Measurements from ENCODE around the gene MVB12B.
A peak's percentile ranks its signal among the peaks of the same experiment; 100 is the strongest.
"Not testable (repeated sequence)": the region's sequence is repeated elsewhere in the genome, so short reads cannot be mapped to it uniquely, and the experiment has no call there.

MVB12B gene, protein sequence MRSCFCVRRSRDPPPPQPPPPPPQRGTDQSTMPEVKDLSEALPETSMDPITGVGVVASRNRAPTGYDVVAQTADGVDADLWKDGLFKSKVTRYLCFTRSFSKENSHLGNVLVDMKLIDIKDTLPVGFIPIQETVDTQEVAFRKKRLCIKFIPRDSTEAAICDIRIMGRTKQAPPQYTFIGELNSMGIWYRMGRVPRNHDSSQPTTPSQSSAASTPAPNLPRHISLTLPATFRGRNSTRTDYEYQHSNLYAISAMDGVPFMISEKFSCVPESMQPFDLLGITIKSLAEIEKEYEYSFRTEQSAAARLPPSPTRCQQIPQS

DNA sequence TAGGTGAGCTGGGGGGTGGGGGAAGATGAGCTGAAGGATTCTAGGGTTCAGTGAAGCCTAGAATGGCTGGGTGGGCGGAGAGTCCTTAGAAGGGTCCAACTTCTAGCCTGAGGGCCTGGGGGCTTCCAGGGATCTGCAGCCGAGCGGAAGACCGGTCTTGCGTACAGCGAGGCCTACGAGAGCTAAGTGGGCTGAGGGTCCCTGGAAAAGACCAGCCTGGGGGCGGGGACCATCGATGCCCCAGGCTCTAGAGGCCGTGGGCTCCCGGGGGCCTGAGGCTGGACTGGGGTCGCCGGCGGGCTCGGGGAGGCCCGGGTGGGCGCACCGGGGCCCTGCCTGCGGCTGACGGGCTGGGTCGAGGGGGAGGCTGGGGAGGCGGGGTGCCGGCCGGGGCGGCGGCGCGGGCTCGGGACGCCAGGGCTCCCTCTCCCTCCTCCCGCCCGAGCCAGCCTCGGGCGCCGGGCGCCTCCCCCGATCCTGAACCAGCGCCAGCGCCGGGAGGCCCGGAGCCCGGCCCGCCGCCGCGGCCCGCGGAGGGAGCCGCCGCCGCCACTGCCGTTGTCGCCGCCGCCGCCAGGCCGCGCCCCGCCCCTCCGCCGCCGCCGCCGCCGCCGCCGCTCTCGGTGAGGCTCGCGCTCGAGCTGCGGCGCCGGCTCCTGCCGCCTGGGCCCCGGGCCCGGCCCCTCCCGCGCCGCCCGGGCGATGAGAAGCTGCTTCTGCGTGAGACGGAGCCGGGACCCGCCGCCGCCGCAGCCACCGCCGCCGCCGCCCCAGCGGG, at the start of gene MVB12B:
MVB12B (plus strand) TSS at position 602 of the 778 bp plus-strand sequence; CDS start at position 703, 101 bp downstream.
- peak; percentile 72 for DNase-seq

DNA sequence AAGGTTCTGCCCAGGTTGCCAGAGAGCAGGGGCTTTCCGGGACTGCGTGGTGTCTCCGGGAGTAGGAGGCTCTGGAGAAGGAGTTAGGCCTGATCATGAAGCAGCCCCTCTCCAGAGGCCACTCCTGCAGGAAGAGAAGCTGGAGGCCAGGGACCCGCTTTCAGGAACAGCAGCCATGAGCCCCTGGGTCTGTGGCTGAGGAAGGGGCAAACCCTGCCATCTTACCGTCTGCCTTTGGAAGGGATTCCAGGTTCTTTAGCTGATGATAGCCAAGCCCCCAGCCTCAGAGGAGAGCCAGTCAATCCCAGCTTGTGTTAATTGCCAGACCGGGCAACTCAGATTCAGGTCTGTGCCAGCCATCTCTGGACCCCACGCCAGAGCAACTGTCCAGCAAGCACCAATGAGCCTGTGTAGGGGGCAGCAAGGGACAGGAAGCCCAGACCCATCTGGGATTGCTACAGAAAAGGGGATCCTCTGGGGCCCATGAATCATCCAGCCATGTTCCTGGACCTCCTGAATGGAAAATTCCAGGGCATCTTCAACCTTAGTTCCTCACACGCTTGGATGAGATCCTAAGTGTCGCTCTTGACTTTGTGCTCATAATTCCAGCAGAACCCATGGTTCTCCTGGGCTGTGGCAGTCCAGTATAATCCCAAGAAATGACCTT, 42.7 kb upstream of the MVB12B start:
- DNase-seq: no peak

DNA sequence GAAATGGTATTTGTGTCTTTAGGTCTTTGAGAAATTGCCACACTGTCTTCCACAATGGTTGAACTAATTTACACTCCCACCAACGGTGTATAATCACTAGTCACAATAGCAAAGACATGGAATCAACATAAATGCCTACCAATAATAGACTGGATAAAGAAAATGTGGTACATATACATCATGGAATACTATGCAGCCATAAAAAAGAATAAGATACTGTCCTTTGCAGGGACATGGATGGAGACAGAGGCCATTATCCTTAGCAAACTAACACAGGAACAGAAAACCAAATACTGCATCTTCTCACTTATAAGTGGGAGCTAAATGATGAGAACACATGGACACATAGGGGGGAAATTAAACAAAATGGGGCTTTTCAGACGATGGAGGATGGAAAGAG, 41.0 kb upstream of the MVB12B start:
- not testable (repeated sequence) for DNase-seq

DNA sequence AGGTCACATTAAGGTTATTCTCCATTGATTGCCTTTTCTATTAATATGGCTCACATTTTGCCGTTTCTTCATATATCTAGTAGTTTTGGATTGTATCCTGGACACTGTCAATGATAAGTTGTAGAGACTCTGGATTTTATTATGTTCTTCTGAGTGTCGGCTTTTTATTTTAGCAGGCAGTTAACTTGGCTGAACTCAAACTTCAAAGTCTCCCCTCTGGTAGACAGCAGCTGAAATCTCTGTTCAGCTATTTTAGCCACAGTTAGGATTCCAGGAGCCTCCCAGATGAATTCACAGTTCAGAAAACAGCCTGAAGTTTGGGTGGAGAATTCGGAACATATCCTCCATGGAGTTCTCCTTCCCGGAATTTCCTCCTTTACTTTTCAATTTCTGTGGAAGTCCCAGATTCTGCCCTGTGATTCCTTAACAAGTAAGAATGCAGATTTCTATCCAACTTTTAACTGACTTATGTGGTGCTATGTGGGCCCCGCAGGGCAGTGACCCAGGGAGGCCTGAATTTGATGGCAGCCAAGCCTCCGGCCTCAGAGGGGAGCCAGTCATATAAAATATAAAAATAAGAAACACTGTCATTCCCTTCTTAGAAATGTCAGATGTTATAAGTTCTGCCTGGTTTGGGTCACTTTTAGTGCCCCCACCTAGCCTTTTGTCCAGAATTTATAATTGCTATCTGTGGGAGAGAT, 39.3 kb upstream of the MVB12B start:
- DNase-seq: no peak

DNA sequence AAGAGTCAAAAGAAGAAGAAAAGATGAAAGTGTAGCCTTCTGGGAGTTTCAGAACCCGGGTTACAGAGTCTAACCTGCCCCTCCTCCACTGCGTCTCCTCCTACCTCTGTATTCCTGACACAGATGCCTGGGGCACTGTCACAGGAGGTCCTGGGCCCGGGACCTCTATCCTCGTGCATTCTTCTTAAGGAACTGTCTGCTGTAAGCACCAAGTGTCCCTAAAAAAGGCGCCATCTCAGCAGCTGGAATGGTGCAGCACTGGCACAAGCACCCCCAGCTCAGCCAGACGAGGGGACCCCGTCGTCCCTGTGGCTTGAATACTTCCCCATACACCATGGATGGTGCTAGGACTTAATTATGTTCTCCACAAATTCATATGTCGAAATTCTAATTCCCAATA, 35.8 kb upstream of the MVB12B start:
- DNase-seq: no peak

DNA sequence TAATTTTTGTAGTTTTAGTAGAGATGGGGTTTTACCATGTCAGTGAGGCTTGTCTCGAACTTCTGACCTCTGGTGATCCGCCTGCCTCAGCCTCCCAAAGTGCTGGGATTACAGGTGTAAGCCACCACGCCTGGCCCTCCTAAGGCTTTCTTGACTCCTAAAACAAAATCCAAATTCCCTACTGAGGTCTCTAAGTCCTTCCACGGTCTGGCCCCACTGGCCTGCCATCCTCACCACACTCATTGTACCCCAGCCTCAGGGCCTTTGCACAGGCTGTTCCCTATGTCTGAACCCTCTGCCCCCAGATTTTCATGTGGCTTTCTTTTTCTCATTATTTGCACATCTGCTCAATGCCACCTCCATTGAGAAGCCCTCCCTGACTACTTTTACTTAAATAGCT, 34.7 kb upstream of the MVB12B start:
- no peak for DNase-seq

DNA sequence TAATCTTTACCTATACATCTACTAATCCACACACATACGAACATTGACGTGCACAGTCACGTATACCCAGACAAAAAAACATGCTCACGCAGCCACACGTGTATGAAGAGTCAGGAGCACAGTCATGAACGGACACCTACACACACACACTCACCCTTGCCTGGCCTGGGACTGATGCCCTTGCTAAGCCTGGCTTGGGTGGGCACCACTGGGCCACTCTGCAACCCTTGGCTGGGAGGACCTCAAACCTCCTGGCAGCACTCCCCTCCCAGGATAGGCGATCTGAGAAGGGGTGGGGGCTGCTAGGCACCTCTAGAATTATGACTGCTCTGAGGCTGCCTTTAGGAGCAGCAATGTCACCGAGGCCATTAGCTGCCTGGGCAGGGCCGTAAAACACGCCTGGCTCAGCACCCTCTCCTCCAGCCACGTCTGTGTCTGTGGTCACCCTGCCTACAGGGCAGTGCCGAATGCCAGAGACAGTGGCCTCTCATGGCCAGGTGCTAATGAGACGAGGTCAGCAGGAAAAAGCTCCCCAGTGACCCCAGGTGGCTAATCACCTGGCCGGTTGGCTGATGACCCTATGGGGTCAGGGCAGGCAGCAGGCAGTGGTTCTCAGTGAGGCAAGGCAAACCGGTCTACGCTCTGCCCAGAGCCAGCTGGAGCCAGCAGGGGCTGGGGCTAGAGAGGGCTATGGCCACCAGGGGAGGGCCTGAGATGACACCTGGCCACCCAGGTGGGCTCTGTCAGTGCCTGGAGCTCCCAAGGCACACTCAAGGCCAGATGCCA, 33.7 kb upstream of the MVB12B start:
- DNase-seq: no peak

DNA sequence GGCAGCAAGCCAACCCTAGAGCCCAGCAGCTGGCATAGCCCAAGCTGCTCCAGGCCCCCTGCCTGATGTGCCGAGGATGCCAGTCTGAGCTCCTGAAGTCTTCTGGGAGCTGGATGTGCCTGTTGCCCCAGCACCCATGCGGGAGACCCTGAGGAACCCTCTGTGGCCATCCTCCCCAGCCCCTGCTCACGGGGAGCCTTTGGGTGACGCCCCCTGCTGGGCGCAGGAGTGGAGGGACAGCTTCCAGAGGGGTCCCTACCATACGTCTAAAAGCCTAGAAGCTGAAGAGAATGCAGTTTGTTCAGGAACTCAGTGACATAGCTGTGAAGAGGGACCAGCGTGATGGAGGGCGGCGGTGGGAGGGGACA, 33.1 kb upstream of the MVB12B start:
- DNase-seq: no peak

DNA sequence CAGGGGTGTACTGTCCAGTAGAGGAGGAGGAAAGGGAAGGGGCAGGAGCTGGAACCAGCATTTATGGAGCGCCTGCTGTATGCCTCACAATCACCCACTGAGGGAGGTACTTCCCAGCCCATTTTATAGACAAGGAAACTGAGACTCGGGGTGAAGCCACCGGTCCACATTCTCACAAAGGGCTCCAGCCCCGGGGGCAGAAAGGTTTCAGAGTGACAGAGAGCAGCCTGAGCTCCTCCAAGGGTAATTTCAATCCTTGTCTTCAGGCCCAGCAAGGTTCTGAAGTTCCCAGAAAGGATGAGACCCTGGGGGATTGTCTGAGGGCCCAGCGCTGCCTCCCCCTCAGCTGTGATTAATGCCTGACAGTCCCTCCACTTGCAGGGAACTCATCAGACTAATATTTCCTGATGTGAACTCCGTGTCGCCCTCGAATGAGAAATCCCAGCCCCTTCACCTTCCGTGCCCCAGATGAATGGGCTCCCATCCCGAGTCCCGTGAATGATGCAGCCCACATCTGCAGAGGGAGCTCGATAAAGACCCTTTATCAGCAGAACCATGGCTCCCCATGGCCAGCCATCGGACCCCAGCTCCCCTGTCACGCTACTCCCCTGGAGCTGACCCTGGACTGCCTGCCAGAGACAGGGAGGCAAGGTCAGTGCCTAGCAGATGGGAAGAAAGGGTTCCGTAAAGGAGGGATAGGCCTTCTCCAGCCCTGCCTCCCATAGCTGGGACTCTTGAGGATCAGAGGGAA, 32.1 kb upstream of the MVB12B start:
- DNase-seq: no peak

DNA sequence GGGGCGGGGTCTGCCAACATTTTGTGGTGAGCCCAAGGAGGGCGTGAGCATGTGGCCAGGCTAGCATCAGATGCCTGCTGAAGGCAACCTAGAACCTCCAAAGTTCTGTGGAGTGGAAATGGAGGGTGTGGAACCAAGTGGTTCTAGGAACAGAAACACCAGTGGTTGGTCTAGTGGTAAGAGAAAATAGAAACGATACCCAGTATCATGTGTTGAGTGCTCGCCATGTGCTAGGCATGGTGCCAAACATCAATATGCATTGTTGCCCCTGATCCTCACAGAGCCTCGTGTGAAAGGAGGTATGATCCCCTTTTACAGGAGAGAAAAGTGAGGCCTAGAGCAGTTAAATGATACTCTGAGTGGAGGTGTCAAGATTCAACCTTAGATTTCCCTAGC, 31.5 kb upstream of the MVB12B start:
- no peak for DNase-seq

DNA sequence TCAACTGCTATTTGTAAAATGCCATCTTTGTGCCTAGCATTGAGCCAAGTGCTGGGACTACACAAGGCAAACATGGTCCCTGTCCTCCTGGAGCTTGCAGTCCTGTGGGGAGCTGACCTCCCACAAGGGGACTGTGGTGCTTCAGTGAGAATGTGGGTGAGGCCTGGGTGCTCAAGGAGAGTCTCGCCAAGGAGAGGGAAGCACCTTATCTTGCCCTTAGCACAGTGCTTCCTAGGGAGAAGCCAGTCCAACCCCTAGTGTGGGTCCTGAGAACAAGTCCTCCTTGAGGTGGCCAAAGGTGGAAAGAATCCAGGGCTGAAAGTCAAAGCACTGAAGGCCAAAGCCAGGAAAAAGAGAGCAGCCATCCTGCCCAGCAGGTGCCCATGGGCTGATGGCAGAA, 31.1 kb upstream of the MVB12B start:
- DNase-seq: no peak

DNA sequence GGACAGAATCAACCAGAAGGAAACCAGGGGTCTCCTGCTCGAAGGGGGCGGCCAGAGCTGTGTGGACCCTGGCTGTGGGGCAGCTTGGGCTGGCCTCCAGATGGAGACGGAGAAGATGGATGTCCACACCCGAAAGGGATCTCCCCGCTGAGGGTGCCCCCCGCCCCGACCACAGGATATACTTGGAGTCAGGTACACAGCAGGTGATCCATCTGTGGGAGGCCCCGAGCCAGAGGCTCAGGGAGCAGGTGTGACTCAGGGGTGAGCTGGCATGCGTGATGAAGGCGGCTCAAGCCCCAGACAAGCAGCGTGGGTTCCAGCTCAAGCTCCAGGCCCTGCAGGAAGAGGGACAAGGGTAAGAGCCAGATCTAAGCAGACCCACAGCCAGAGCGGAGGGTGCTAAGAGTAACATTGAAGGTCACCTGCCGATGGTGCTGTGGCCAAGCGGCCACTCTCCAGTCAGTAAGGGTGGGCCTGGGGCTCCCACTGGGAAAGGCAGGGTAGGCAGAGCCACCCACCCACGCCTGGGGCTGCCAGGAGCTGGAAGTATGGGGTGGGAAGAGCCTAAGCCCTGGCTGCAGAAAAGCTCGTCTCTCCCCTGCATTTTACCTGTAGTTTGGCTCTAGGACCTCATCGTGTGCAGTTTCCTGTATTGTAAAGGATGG, 30.6 kb upstream of the MVB12B start:
- DNase-seq: no peak

DNA sequence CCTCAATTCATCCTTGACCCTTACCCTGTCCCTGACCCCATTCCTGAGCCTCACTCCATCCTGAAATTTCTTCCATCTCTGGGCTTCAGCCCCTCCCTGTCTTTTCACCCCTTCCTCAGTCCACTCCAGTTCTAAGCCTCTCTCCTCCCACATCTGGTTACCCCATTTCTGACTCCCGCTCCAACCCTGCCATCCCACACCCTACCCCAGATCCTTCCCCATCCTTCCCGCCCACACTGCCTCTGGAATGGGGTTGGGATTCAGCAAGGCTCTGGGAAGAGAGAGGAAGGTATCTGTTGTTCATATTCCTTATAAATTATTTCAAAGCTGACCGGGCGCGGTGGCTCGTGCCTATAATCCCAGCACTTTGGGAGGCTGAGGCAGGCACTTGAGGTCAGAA, 29.9 kb upstream of the MVB12B start:
- DNase-seq: no peak

DNA sequence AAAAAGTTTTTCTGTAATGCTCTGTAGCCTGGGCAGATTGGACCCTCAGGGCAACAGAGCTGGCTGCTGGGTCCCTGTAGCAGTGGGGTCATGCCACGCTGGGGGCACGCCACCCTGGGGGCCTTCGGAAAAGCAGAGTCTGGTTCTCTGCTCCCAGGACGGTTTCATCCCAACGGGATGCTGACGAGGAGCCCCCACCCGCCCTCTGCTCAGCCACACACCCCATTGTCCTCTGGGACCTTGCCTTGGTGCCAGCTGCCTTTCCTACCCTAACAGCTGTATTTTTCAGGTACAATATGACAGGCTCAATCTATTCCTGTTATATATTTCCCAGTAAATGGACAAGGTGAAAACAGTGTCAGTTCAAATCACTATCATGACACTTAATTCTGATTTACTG, 29.0 kb upstream of the MVB12B start:
- no peak for DNase-seq

DNA sequence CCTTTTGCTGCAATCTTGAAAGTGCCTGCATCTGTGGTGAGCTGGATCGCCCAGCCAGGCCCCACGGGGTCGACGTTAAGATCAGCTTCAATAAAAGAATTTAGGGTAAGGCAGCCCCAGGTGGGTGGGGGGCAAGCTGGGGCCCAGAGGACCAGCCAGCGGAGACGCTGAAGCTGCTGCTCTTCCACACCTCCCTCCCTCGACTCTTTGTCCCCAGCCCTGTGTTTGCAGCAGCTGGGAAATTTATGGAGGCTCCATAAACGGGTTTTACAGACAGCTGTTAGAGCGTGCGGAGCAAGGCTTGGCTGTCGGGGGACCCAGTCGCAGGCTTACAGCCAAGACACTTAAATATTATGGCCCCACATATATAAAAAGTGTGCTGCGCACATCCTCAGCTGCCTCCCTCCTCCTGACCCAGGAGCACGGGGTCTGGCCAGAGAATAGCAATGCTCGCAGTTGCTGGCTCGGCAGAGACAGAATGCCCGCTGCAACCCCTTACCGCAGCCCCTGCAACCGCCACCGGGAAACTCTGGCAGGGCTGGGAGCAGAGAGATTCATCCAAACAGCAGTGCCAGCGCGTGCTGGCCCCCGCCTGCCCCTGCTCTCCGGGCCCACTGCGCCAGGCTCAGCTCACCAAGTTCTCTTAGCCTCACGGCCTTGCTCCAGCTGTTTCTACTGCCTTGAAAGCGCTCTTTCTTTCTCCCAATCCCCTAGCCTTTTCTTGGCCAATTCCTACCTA, 28.4 kb upstream of the MVB12B start:
- peak; percentile 76 for DNase-seq

DNA sequence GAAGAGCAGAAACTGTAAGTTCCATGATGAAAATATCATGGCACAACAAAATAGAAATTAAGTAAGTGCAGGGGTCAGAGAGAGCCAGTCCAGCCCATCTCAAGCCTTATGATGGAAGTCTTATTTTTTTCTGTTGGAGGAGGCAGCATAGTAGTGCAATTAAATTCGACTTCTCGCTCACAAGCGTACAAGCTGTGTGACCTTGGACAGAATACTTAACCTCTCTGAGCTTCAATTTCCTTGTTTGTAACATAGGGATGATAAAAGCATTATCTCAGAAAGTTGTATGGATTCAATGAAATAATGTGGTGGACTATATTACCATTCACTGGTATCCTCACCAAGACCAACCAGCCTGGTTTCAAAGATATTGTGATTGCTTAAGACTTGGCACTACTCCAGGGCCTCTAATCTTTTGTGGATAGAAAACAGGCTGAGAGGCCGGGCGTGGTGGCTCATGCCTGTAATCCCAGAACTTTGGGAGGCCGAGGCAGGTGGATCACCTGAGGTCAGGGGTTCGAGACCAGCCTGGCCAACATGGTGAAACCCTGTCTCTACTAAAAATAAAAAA, 26.8 kb upstream of the MVB12B start:
- DNase-seq: no peak

DNA sequence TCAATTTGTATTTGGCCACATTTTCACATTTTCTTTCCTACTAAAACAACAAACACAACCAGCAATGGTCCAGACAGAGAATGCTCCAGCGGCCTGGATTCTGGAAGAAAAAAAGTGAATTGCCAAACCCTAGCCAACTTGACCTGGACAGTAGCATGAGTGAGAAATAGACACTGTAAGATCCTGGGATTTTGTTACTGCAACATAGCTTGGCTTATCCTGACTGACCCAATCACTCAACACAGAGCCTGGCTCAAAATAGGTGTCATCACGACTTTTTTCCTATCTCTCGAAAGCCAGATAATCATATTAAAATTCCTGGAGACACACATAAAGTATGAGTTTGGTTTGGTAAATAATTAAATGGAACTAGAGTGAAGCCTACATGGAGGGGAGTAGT, 25.4 kb upstream of the MVB12B start:
- DNase-seq: no peak

DNA sequence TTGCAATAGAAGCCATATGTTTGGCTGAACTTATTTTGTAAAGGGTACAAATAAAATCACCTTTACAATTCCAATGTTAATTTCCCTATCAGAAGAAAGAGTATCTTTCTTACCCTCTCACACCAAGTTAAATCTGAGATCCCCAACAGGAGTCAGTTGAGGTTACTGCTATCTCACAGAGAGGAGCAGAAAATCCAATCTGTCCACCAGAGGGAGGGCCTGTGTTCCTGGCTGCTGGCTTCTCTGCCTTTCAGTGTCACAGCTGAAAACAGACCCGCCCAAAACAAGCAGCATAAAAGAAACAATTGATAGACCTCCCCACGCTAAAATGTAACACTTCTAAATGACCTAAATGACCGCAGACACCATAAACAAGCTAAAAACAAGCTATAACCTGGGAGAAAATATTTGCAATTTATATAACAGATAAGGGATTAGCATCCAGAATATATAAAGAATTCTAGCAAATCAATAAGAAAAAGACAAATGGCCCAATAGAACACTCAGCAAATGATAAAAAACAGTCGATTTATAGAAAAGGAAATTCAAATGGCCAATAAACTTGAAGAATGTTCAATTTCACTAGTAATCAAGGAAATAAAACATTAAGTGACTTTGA, 24.5 kb upstream of the MVB12B start:
- no peak for DNase-seq

DNA sequence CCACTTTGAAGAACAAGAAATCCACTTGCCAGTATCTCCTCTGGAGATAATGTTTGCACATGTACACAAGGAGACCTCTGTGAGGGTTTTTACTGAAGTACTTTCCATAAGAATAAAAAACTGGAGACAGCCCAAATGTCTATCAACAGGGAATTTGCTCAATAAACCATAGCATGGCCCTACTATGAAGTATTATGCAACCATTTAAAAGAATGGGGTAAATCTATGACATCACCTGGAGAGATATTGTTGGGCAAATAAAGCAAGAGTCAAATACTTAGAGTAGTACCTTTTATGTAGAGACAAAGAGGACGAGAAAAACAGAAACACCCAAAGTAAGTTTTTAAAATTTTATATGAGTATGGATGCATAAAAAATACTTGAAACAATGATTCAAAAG, 23.9 kb upstream of the MVB12B start:
- no peak for DNase-seq

DNA sequence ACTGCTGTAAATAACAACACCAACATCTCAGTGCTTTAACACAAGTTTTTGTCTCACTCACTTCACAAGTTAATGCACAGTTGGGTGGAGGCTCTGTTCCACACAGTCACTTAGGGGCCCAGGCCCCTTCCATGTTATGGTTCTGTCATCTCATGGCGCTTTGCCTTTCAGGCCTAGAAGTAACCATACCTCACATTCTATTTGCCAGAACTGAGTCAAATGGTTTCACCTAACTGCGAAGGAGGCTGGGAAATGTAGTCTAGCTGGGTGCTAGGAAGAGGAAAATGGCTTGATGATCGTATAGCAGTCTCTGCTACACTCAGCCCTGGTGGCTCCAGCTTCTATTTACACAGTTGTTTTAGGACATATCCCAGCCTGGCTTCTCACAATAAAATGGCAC, 23.1 kb upstream of the MVB12B start:
- DNase-seq: no peak

Data from right forelimb (tissue), 1 donor.